A549 (cell line): ENCODE data around the gene KANSL3. TPM values are rescaled to one million over a fixed set of nuclear protein-coding genes. Genes with fewer than 3 reads are reported as not detected.

Experiments
- ATAC-seq, 2 experiments: fragments of 200-7000 bp in 1 of 2; fragments of >200 bp in 1 of 2; cut with Nextera tagmentation in 1 of 2; cut with Tn5 transposase in 1 of 2; 3 replicates each; pipeline versions ENCODE4 v1.8.0 to v1.9.1; 2018 to 2020; ENCODE audit warnings: mild to moderate bottlenecking in 1 of 2, moderate library complexity in 1 of 2
- CTCF ChIA-PET: fragments of 300-600 bp; sonication (Branson Sonifier 250); formaldehyde crosslinking; extraction: SDS; loops from one replicate; lab custom pipeline; 2021; ENCODE audit warnings: antibody characterized with exemption, inconsistent platforms; lab: Yijun Ruan, JAX
- POLR2A ChIA-PET: fragments of 350-600 bp; formaldehyde crosslinking; extraction: SDS; loops from one replicate; lab custom pipeline; 2021; ENCODE audit warnings: antibody characterized with exemption, inconsistent platforms; lab: Yijun Ruan, JAX
- DNase-seq, 2 experiments: peaks; one replicate each; pipeline versions ENCODE4 v3.0.0 to v3.0.0-alpha.2; 2011 to 2016; ENCODE audit warnings: low read depth in 1 of 2, low spot score in 1 of 2
- FAIRE-seq: peaks from 2 replicates; lab custom pipeline; 2011; peaks lifted over from hg19 to GRCh38; lab: Jason Lieb, UNC
- H3K27ac ChIP-seq, 2 experiments: fragments of >200 bp; sonication (Bioruptor Twin); formaldehyde crosslinking; 3 replicates each; pipeline ENCODE4 v1.5.1; 2016 to 2017
- H3K4me1 ChIP-seq: fragments of >200 bp; sonication (Bioruptor Twin); formaldehyde crosslinking; 3 replicates; pipeline ENCODE4 v1.6.1; 2016
- H3K4me2 ChIP-seq: fragments of >200 bp; sonication (Bioruptor Twin); formaldehyde crosslinking; 3 replicates; pipeline ENCODE4 v1.6.1; 2016
- H3K4me3 ChIP-seq: fragments of >200 bp; sonication (Bioruptor Twin); formaldehyde crosslinking; 3 replicates; pipeline ENCODE4 v1.5.1; 2016
- H3K9me3 ChIP-seq: fragments of >200 bp; sonication (Bioruptor Twin); formaldehyde crosslinking; 3 replicates; pipeline ENCODE4 v1.6.1; 2016
- CHD2 ChIP-seq: fragments of 150-350 bp; IDR thresholded peaks from 2 replicates; pipeline ENCODE4 v1.6.1; 2014; ENCODE audit warnings: low read length; ENCODE audit not compliant: partially characterized antibody
- E2F6 ChIP-seq: IDR thresholded peaks from 2 replicates; pipeline ENCODE4 v1.6.1; 2012; ENCODE audit warnings: low read depth, borderline replicate concordance
- EP300 ChIP-seq, 2 experiments: fragments of >200 bp; sonication (Bioruptor Twin); formaldehyde crosslinking; IDR thresholded peaks; 2 replicates in 1 of 2; 3 replicates in 1 of 2; pipeline ENCODE4 v1.6.1; 2016 to 2017
- ESRRA ChIP-seq: fragments of 150-350 bp; IDR thresholded peaks from 2 replicates; pipeline ENCODE4 v1.6.1; 2014; ENCODE audit warnings: mild to moderate bottlenecking, low read length, borderline replicate concordance
- FOXS1 ChIP-seq: fragments of 250-450 bp; sonication (Bioruptor Pico); IDR thresholded peaks from 2 replicates; pipeline ENCODE4 v1.5.0; 2020; ENCODE audit warnings: mild to moderate bottlenecking, moderate library complexity
- HES2 ChIP-seq: fragments of >200 bp; sonication (Bioruptor Twin); formaldehyde crosslinking; IDR thresholded peaks from 2 replicates; pipeline ENCODE4 v1.6.1; 2016
- HOXB13 ChIP-seq: fragments of 250-450 bp; sonication (Bioruptor Pico); IDR thresholded peaks from 2 replicates; pipeline ENCODE4 v1.5.0; 2020; ENCODE audit warnings: low read depth, mild to moderate bottlenecking, moderate library complexity
- JUN ChIP-seq, 2 experiments: fragments of >200 bp; sonication (Bioruptor Twin); formaldehyde crosslinking; IDR thresholded peaks; 2 replicates in 1 of 2; 3 replicates in 1 of 2; pipeline ENCODE4 v1.6.1; 2016 to 2017
- JUNB ChIP-seq: fragments of >200 bp; sonication (Bioruptor Twin); formaldehyde crosslinking; IDR thresholded peaks from 2 replicates; pipeline ENCODE4 v1.6.1; 2016
- MAFK ChIP-seq: fragments of 450-650 bp; IDR thresholded peaks from 2 replicates; pipeline ENCODE4 v1.6.1; 2014; ENCODE audit not compliant: partially characterized antibody
- MAZ ChIP-seq: fragments of 150-350 bp; IDR thresholded peaks from 2 replicates; pipeline ENCODE4 v1.6.1; 2014; ENCODE audit warnings: antibody characterized with exemption, low read depth, low read length, borderline replicate concordance
- NR3C1 ChIP-seq: fragments of >200 bp; sonication (Bioruptor Twin); formaldehyde crosslinking; IDR thresholded peaks from 3 replicates; pipeline ENCODE4 v1.6.1; 2017
- PHF8 ChIP-seq: fragments of 200-600 bp; sonication (generic); IDR thresholded peaks from 2 replicates; pipeline ENCODE4 v1.6.1; 2016; ENCODE audit warnings: low read depth, mild to moderate bottlenecking, antibody characterized with exemption, moderate library complexity, borderline replicate concordance
- POLR2AphosphoS2 ChIP-seq: conservative IDR thresholded peaks from 2 replicates; pipeline ENCODE4 v1.6.1; 2012; ENCODE audit warnings: low read length, improper control_type of control experiment, inconsistent platforms
- RAD21 ChIP-seq, 2 experiments: fragments of >200 bp in 1 of 2; sonication (Bioruptor Twin) in 1 of 2; formaldehyde crosslinking in 1 of 2; IDR thresholded peaks in 1 of 2; conservative IDR thresholded peaks in 1 of 2; 2 replicates in 1 of 2; 3 replicates in 1 of 2; pipeline ENCODE4 v1.6.1; 2012 to 2018; ENCODE audit warnings: inconsistent platforms in 1 of 2
- RARB ChIP-seq: fragments of 250-450 bp; sonication (Bioruptor Pico); IDR thresholded peaks from 2 replicates; pipeline ENCODE4 v1.8.0; 2021; ENCODE audit warnings: mild to moderate bottlenecking, moderate library complexity
- RCOR1 ChIP-seq: fragments of 150-350 bp; IDR thresholded peaks from 2 replicates; pipeline ENCODE4 v1.6.1; 2014; ENCODE audit warnings: antibody characterized with exemption, low read length, low read depth
- RNF2 ChIP-seq: fragments of 200-600 bp; sonication (generic); IDR thresholded peaks from 2 replicates; pipeline ENCODE4 v1.6.1; 2016; ENCODE audit warnings: low read depth, mild to moderate bottlenecking, antibody characterized with exemption, moderate library complexity, borderline replicate concordance
- SMC3 ChIP-seq: fragments of >200 bp; sonication (Bioruptor Twin); formaldehyde crosslinking; IDR thresholded peaks from 3 replicates; pipeline ENCODE4 v1.6.1; 2018; ENCODE audit warnings: inconsistent platforms
- SREBF2 ChIP-seq: fragments of 450-650 bp; IDR thresholded peaks from 2 replicates; pipeline ENCODE4 v1.6.1; 2014; ENCODE audit warnings: mild to moderate bottlenecking, moderate library complexity
- TFCP2L1 ChIP-seq: fragments of 250-450 bp; sonication (Bioruptor Pico); IDR thresholded peaks from 2 replicates; pipeline ENCODE4 v1.5.0; 2021; ENCODE audit warnings: mild to moderate bottlenecking
- TP53 ChIP-seq: fragments of 250-450 bp; sonication (Bioruptor Pico); IDR thresholded peaks from 2 replicates; pipeline ENCODE4 v1.5.0; 2021; ENCODE audit warnings: mild to moderate bottlenecking, moderate library complexity
- WGBS: methylation state at CpG from one replicate; pipeline ENCODE4 v1.1.6; 2017; ENCODE audit errors: missing lambda C conversion rate; 5-methylcytosine and 5-hydroxymethylcytosine counted together
- polyA plus RNA-seq, 4 experiments: library from polyadenylated mRNA; depleted of rRNA in 3 of 4; stranded (reverse); fragments of >200 nt; fragmentation: RNase III in 1 of 4; extraction: RNeasy Plus Mini Kit Qiagen cat#74134 plus additional on column Dnase treatment in 1 of 4; gene quantifications; 2 replicates in 3 of 4; 3 replicates in 1 of 4; pipeline ENCODE4 v1.2.3, GENCODE V29; 2011 to 2017
- TF ChIP-seq, protein P1 (sequence below): IDR thresholded peaks from 2 replicates; pipeline ENCODE4 v1.6.1; 2012
- TF ChIP-seq, protein P2 (sequence below): fragments of >200 bp; sonication (Bioruptor Twin); formaldehyde crosslinking; IDR thresholded peaks from 3 replicates; pipeline ENCODE4 v1.6.1; 2016

KANSL3 gene
- polyA plus RNA-seq, 2 of the 4 experiments (the other 2 are of a cell fraction): 23.0 to 25.2 TPM

GRCh38 chr2:96638144-96639121, at the start of gene KANSL3 (continued):
- TF ChIP-seq MAZ (peak; percentile 77; the same call in 1 of the 2 replicates), EP300 (IDR thresholded peaks at IDR 0.05) (0 out of 5 replicates have a peak, but pooled peaks of 1 of the 2 experiments have one; percentile 37), PHF8 (0 out of 2 replicates have a peak, but pooled peaks have one; percentile 45), RARB (peak; percentile 39; the same call in 1 of the 2 replicates), TP53 (CRISPR knock-in tag) (peak; percentile 74; the same call in 1 of the 2 replicates), E2F6 (peak; percentile 87; the same call in 1 of the 2 replicates), CHD2 (peak; percentile 66), SREBF2 (no peak)
- TF ChIP-seq, protein P1, sequence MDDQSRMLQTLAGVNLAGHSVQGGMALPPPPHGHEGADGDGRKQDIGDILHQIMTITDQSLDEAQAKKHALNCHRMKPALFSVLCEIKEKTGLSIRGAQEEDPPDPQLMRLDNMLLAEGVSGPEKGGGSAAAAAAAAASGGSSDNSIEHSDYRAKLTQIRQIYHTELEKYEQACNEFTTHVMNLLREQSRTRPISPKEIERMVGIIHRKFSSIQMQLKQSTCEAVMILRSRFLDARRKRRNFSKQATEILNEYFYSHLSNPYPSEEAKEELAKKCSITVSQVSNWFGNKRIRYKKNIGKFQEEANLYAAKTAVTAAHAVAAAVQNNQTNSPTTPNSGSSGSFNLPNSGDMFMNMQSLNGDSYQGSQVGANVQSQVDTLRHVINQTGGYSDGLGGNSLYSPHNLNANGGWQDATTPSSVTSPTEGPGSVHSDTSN: peak; percentile 76; the same call in 1 of the 2 replicates
- TF ChIP-seq, all 56 proteins: peak for 25

DNA sequence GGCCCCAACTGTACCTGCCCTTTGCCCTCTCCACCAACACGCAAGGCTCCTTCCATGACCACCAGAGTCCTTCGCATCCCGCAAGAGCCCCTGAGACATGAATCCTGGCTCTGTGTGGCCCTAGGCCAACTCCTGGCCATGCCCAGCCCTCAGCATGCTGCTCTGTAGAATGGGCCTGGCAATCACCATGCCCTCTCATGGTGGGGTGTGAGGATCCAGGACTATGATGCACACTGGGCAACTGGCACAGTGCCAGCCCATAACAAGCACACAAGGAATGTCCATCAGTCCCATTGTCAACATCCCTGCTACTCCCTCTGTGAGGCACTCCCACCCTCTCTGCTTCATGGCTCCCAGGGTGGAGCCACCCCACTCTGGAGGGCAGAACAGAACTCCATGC, 49.2 kb upstream of the KANSL3 start:
- CTCF ChIA-PET: no interaction called here

More for the DNA sequence above, 49.2 kb upstream of the KANSL3 start:
- ATAC-seq (no peak; a peak in 1 of 6 replicates), FAIRE-seq (no peak), DNase-seq (peak in 1 of 2 experiments; percentile 18)
- POLR2A ChIA-PET: no interaction called here
- Histone ChIP-seq H3K4me1 (no peaks in the 10 kb centered on the region), H3K9me3 (no peaks in the 10 kb centered on the region), H3K27ac (no peak overlapping the region), H3K4me3 (no peak overlapping the region), H3K4me2 (no peak overlapping the region)
- WGBS: 87% methylated on average over 3 of the region's 3 CpGs
- no peak for TF ChIP-seq PHF8
- no peak for TF ChIP-seq RCOR1
- TF ChIP-seq SREBF2: no peak
- no peak for TF ChIP-seq EP300 (IDR thresholded peaks at IDR 0.05)
- no peak for TF ChIP-seq HOXB13 (CRISPR knock-in tag)
- no peak for TF ChIP-seq FOXS1 (CRISPR knock-in tag)
- no peak for TF ChIP-seq MAFK
- no peak for TF ChIP-seq NR3C1
- no peak for TF ChIP-seq ESRRA
- no peak for TF ChIP-seq POLR2AphosphoS2
- TF ChIP-seq, protein P2, sequence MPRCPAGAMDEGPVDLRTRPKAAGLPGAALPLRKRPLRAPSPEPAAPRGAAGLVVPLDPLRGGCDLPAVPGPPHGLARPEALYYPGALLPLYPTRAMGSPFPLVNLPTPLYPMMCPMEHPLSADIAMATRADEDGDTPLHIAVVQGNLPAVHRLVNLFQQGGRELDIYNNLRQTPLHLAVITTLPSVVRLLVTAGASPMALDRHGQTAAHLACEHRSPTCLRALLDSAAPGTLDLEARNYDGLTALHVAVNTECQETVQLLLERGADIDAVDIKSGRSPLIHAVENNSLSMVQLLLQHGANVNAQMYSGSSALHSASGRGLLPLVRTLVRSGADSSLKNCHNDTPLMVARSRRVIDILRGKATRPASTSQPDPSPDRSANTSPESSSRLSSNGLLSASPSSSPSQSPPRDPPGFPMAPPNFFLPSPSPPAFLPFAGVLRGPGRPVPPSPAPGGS: no peak
- no peak for TF ChIP-seq RAD21 (conservative IDR thresholded peaks at IDR 0.05 in 1 of 2, IDR thresholded peaks at IDR 0.05 in 1 of 2)
- no peak for TF ChIP-seq TFCP2L1 (CRISPR knock-in tag)
- no peak for TF ChIP-seq RNF2
- no peak for TF ChIP-seq JUNB
- no peak for TF ChIP-seq TP53 (CRISPR knock-in tag)
- no peak for TF ChIP-seq HES2
- no peak for TF ChIP-seq SMC3
- no peak for TF ChIP-seq JUN (IDR thresholded peaks at IDR 0.05)
